Adipocyte (in vitro differentiated cells): Measurements from ENCODE around the gene CGN.
A peak's percentile ranks its signal among the peaks of the same experiment; 100 is the strongest.

Source experiments
- DNase-seq: peaks from one replicate; pipeline ENCODE4 v3.0.0-alpha.2; 2015; ENCODE audit warnings: low read depth
- H3K27me3 ChIP-seq: replicated peaks from 2 replicates; pipeline ENCODE4 v1.7.0; 2013; ENCODE audit warnings: mild to moderate bottlenecking, low read length, moderate library complexity; ENCODE audit not compliant: control insufficient read depth, insufficient read depth
- H3K36me3 ChIP-seq: 2 replicates; pipeline ENCODE4 v1.7.0; 2013; ENCODE audit warnings: low read length, mild to moderate bottlenecking, moderate library complexity; ENCODE audit not compliant: control insufficient read depth, insufficient read depth, severe bottlenecking
- H3K4me1 ChIP-seq: 2 replicates; pipeline ENCODE4 v1.7.0; 2013; ENCODE audit warnings: mild to moderate bottlenecking, low read length, moderate library complexity; ENCODE audit not compliant: control insufficient read depth, insufficient read depth
- H3K4me3 ChIP-seq: 2 replicates; pipeline ENCODE4 v1.7.0; 2013; ENCODE audit warnings: mild to moderate bottlenecking, low read length, moderate library complexity
- H3K9ac ChIP-seq: 2 replicates; pipeline ENCODE4 v1.7.0; 2013; ENCODE audit warnings: mild to moderate bottlenecking, low read length, moderate library complexity
- H3K9me3 ChIP-seq: 2 replicates; pipeline ENCODE4 v1.7.0; 2013; ENCODE audit warnings: mild to moderate bottlenecking, low read length, moderate library complexity; ENCODE audit not compliant: control insufficient read depth

CGN gene

GRCh38 chr1:151581451-151581850 is 70.3 kb downstream of the CGN start:
- H3K27me3 ChIP-seq: no peaks in the 10 kb centered on the region
- no peak overlapping the region for H3K9ac ChIP-seq
- H3K9me3 ChIP-seq: no peaks in the 10 kb centered on the region
- H3K4me1 ChIP-seq: peaks cover 9% of the 10 kb centered on the region
- no peak for DNase-seq
- no peaks in the 10 kb centered on the region for H3K36me3 ChIP-seq
- no peak overlapping the region for H3K4me3 ChIP-seq

- no peak for DNase-seq
- Histone ChIP-seq H3K4me3 (no peak overlapping the region), H3K4me1 (peaks cover 9% of the 10 kb centered on the region), H3K36me3 (no peaks in the 10 kb centered on the region), H3K27me3 (no peaks in the 10 kb centered on the region), H3K9me3 (no peaks in the 10 kb centered on the region), H3K9ac (no peak overlapping the region)
Observed at GRCh38 chr1:151581921-151582320, 70.7 kb downstream of the CGN start.

- peaks cover 9% of the 10 kb centered on the region for H3K4me1 ChIP-seq
- DNase-seq: no peak
- no peaks in the 10 kb centered on the region for H3K36me3 ChIP-seq
Observed at GRCh38 chr1:151583796-151584195, 72.6 kb downstream of the CGN start.

GRCh38 chr1:151584278-151584677 is 73.1 kb downstream of the CGN start:
- DNase-seq: no peak
- H3K4me3 ChIP-seq: no peak overlapping the region
- no peaks in the 10 kb centered on the region for H3K36me3 ChIP-seq
- no peaks in the 10 kb centered on the region for H3K9me3 ChIP-seq
- peaks cover 9% of the 10 kb centered on the region for H3K4me1 ChIP-seq
- H3K9ac ChIP-seq: no peak overlapping the region
- H3K27me3 ChIP-seq: no peaks in the 10 kb centered on the region

More at GRCh38 chr1:151583796-151584195, 72.6 kb downstream of the CGN start:
- Histone ChIP-seq H3K9ac (no peak overlapping the region), H3K9me3 (no peaks in the 10 kb centered on the region), H3K4me3 (no peak overlapping the region), H3K27me3 (no peaks in the 10 kb centered on the region)

GRCh38 chr1:151584780-151585179 is 73.6 kb downstream of the CGN start:
- Histone ChIP-seq H3K9ac (no peak overlapping the region), H3K36me3 (no peaks in the 10 kb centered on the region), H3K4me3 (no peak overlapping the region), H3K4me1 (peaks cover 9% of the 10 kb centered on the region), H3K9me3 (no peaks in the 10 kb centered on the region), H3K27me3 (no peaks in the 10 kb centered on the region)
- no peak for DNase-seq

GRCh38 chr1:151585622-151586021 is 74.4 kb downstream of the CGN start:
- Histone ChIP-seq H3K4me3 (no peak overlapping the region), H3K9ac (no peak overlapping the region), H3K4me1 (peaks cover 9% of the 10 kb centered on the region), H3K27me3 (no peaks in the 10 kb centered on the region), H3K9me3 (no peaks in the 10 kb centered on the region), H3K36me3 (no peaks in the 10 kb centered on the region)
- peak; percentile 48 for DNase-seq
